ENCODE results near the gene ARHGAP29.
A peak's percentile ranks its signal among the peaks of the same experiment; 100 is the strongest.

Gene ARHGAP29

GRCh38 chr1:94125551-94126514 is 111.6 kb downstream of the ARHGAP29 start:
- no peak for DNase-seq (ENCODE audit: low read depth, low spot score)
- H3K4me3 ChIP-seq (ENCODE audit: low read depth, low read length) = no peak overlapping the region
- no peak for TF ChIP-seq CTCF (IDR thresholded peaks at IDR 0.05; ENCODE audit: insufficient read depth, low read length, missing control alignments)
- POLR2A ChIA-PET = no interaction called here
- CTCF ChIA-PET = interaction anchor here (1.0 kb wide), 1 partner anchor 210 kb away, joined by 3 read pairs; no protein-coding TSS in a partner anchor

- TF ChIP-seq CTCF (IDR thresholded peaks at IDR 0.05; ENCODE audit: insufficient read depth, low read length, missing control alignments) = no peak
- ChIA-PET POLR2A (no interaction called here), CTCF (interaction anchor here (1.0 kb wide), 1 partner anchor 211 kb away, joined by 3 read pairs; no protein-coding TSS in a partner anchor)
- DNase-seq (ENCODE audit: low read depth, low spot score) = no peak
- no peak overlapping the region for H3K4me3 ChIP-seq (ENCODE audit: low read depth, low read length)
Measured at GRCh38 chr1:94124538-94124937, 112.8 kb downstream of the ARHGAP29 start.

- no peak overlapping the region for H3K4me3 ChIP-seq (ENCODE audit: low read depth, low read length)
- ChIA-PET CTCF (interaction anchor here (1.2 to 1.7 kb wide), 3 partner anchors 20 to 213 kb away, joined by 3 to 8 read pairs (median 3); no protein-coding TSS in a partner anchor), POLR2A (no interaction called here)
- TF ChIP-seq CTCF (IDR thresholded peaks at IDR 0.05; ENCODE audit: insufficient read depth, low read length, missing control alignments) = no peak
- peak; percentile 60 for DNase-seq (ENCODE audit: low read depth, low spot score)
Measured at GRCh38 chr1:94122201-94122970, 115.0 kb downstream of the ARHGAP29 start.

Measured in AG04449 (cell line).